Chondrocyte (in vitro differentiated cells): ENCODE results near the gene PKP2. TPM values are rescaled to one million over a fixed set of nuclear protein-coding genes. Genes with fewer than 3 reads are reported as not detected.
"Not testable (repeated sequence)": the region's sequence is repeated elsewhere in the genome, so short reads cannot be mapped to it uniquely, and the experiment has no call there.

Source experiments
- DNase-seq: peaks from one replicate; pipeline ENCODE4 v3.0.0; 2021; ENCODE audit warnings: mixed read lengths, low spot score
- H3K27ac Mint-ChIP-seq: one replicate; pipeline ENCODE4 v1.8.0; 2021; ENCODE audit warnings: mild to moderate bottlenecking, moderate library complexity, mixed read lengths; ENCODE audit not compliant: unreplicated experiment
- H3K27me3 Mint-ChIP-seq: 2 replicates; pipeline ENCODE4 v1.8.0; 2021; ENCODE audit warnings: low read depth, mixed read lengths
- H3K36me3 Mint-ChIP-seq: 2 replicates; pipeline ENCODE4 v1.8.0; 2021; ENCODE audit warnings: low read depth, mixed read lengths
- H3K4me1 Mint-ChIP-seq: 2 replicates; pipeline ENCODE4 v1.8.0; 2021; ENCODE audit warnings: low read depth, mild to moderate bottlenecking, mixed read lengths
- H3K4me3 Mint-ChIP-seq: one replicate; pipeline ENCODE4 v1.8.0; 2021; ENCODE audit warnings: mild to moderate bottlenecking, moderate library complexity, mixed read lengths; ENCODE audit not compliant: unreplicated experiment
- H3K9me3 Mint-ChIP-seq: 2 replicates; pipeline ENCODE4 v1.8.0; 2021; ENCODE audit warnings: low read depth, mixed read lengths
- total RNA-seq: library from RNA; stranded (reverse); gene quantifications from 3 replicates; pipeline ENCODE4 v1.2.1, GENCODE V29; 2021
- TF ChIP-seq, protein P1 (sequence below): fragments of 200-600 bp; sonication (generic); IDR thresholded peaks from 2 replicates; pipeline ENCODE4 v1.5.0; 2021; ENCODE audit warnings: antibody characterized with exemption, mild to moderate bottlenecking, moderate library complexity

The PKP2 gene
- total RNA-seq, 1 donor from 2014 or later, result 5.8 TPM

DNA sequence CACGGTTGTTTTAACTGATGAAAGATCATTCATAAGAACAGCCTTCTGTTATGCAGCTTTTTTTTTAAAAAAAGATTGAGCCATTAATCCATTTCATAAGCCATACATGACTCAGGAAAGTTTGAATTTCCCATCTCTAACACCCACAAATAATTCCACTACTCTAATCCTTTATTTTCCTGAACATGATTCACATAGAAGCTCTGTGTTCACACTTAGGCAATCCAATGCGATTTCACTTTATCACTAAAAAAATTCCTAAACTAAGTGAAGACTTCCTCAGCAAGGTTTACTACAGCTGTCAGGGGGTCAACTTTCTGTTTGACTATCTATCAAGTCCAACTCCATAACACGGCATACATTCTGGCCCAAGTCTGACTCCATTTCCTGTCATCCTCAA lies 25.9 kb downstream of the PKP2 start:
- H3K4me3 Mint-ChIP-seq, result no peak overlapping the region
- no peaks in the 10 kb centered on the region for H3K4me1 Mint-ChIP-seq
- TF ChIP-seq, protein P1, sequence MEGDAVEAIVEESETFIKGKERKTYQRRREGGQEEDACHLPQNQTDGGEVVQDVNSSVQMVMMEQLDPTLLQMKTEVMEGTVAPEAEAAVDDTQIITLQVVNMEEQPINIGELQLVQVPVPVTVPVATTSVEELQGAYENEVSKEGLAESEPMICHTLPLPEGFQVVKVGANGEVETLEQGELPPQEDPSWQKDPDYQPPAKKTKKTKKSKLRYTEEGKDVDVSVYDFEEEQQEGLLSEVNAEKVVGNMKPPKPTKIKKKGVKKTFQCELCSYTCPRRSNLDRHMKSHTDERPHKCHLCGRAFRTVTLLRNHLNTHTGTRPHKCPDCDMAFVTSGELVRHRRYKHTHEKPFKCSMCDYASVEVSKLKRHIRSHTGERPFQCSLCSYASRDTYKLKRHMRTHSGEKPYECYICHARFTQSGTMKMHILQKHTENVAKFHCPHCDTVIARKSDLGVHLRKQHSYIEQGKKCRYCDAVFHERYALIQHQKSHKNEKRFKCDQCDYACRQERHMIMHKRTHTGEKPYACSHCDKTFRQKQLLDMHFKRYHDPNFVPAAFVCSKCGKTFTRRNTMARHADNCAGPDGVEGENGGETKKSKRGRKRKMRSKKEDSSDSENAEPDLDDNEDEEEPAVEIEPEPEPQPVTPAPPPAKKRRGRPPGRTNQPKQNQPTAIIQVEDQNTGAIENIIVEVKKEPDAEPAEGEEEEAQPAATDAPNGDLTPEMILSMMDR, result no peak
- DNase-seq, result no peak
- H3K9me3 Mint-ChIP-seq, result no peaks in the 10 kb centered on the region
- no peaks in the 10 kb centered on the region for H3K36me3 Mint-ChIP-seq
- H3K27ac Mint-ChIP-seq, result no peak overlapping the region
- H3K27me3 Mint-ChIP-seq, result no peaks in the 10 kb centered on the region

DNA sequence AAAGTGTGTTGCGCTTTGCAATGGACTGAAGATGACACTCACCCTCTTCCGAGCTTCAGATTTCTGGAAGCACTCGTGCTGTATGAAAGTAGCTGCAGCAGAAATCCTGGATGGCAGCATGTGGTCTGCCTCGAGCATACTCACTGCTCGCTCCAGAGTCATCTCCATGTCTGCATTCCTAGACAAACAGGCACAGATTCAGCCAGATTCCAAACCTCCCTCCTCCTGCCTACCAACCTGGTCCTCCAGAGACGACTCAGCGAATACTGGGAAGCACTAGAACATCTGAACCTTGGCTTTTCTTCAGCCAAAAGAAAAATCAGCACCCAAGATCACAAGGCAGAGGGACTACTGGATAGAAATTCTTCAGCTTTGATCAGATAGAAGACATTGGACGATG lies 27.7 kb downstream of the PKP2 start:
- Mint-ChIP-seq H3K4me3 (no peak overlapping the region), H3K27ac (no peak overlapping the region), H3K4me1 (no peaks in the 10 kb centered on the region), H3K36me3 (no peaks in the 10 kb centered on the region), H3K27me3 (no peaks in the 10 kb centered on the region), H3K9me3 (no peaks in the 10 kb centered on the region)
- DNase-seq, result no peak
- TF ChIP-seq, protein P1, result no peak

DNA sequence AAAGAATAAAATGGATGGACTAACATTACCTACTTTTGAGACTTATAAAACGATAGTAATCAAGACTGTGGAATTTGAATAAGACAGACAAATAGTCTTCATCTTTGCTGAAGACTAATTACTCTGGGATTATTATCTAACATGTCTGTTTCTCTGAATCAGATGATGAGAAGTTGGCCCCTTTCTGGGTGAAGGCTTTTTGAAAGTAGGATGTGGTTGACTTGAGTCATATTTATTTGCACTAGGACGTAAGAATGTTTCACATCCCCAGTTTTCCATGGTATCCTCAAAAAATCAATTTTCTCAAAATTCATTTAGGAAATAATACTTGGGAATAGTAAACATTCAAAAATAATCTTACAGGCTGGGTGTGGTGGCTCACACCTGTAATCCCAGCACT lies 31.8 kb downstream of the PKP2 start:
- Mint-ChIP-seq H3K36me3 (no peaks in the 10 kb centered on the region), H3K9me3 (no peaks in the 10 kb centered on the region), H3K4me1 (no peaks in the 10 kb centered on the region), H3K4me3 (no peak overlapping the region), H3K27me3 (no peaks in the 10 kb centered on the region), H3K27ac (no peak overlapping the region)
- DNase-seq, result no peak
- TF ChIP-seq, protein P1, result no peak

DNA sequence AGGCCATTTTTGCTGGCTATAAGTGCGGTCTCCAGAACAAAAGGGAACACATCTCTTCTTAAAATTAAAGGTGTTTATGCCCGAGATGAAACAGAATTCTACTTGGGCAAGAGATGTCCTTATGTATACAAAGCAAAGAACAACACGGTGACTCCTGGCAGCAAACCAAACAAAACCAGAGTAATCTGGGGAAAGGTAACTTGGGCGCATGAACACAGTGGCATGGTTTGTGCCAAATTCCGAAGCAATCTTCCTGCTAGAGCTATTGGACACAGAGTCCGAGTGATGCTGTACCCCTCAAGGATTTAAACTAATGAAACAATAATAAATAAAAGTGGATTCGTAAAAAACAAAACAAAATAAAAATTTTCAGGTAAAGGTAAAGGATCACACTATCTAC lies 33.4 kb downstream of the PKP2 start:
- no peaks in the 10 kb centered on the region for H3K9me3 Mint-ChIP-seq
- no peaks in the 10 kb centered on the region for H3K4me1 Mint-ChIP-seq
- H3K4me3 Mint-ChIP-seq, result no peak overlapping the region
- H3K27me3 Mint-ChIP-seq, result peaks cover 2% of the 10 kb centered on the region
- no peak overlapping the region for H3K27ac Mint-ChIP-seq
- TF ChIP-seq, protein P1, result no peak
- no peak for DNase-seq
- H3K36me3 Mint-ChIP-seq, result no peaks in the 10 kb centered on the region

DNA sequence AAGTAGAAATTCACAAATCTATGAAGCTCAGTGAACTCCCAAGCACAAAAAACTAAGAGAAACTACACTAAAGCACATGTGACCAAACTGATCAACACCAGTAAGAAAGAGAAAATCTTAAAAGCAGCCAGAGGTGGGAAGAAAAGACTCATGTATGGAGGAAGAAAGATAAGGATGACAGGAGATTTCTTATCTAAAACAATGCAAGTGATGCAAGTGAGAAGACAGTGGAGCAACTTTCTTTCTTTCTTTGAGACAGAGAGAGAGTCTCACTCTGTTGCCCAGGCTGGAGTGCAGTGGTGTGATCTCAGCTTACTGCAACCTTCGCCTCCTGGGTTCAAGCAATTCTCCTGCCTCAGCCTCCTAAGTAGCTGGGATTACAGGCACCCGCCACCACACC lies 34.9 kb downstream of the PKP2 start:
- H3K36me3 Mint-ChIP-seq, H3K4me3 Mint-ChIP-seq, H3K9me3 Mint-ChIP-seq, H3K27me3 Mint-ChIP-seq, DNase-seq, H3K4me1 Mint-ChIP-seq, H3K27ac Mint-ChIP-seq: not testable (repeated sequence)

DNA sequence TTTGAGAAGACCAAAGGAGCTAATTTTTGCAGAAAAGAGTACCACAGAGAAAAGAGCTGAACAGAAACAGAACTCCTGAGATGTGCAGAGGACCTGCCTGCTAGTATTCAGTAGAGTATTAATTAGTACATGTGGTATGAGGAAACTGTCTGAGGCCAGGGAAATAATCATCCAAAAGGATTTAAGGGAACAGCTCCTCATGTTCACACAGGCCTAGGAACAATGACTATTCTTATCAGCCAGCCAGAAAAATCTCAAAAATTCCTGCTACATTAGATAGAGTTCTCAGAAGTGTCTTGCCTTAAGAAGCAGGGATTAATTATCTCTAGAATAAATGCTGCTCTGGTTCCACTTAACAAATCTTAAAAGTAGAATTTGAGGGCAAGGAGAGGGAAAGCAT lies 36.4 kb downstream of the PKP2 start:
- DNase-seq, result no peak
- Mint-ChIP-seq H3K4me3 (no peak overlapping the region), H3K27ac (no peak overlapping the region)

More for the DNA sequence above, 36.4 kb downstream of the PKP2 start:
- TF ChIP-seq, protein P1, result no peak
- H3K36me3 Mint-ChIP-seq, result no peaks in the 10 kb centered on the region
- H3K4me1 Mint-ChIP-seq, result no peaks in the 10 kb centered on the region
- H3K9me3 Mint-ChIP-seq, result no peaks in the 10 kb centered on the region
- H3K27me3 Mint-ChIP-seq, result peaks cover 5% of the 10 kb centered on the region
